K562 (cell line): ENCODE measurements around the gene SAMM50. TPM values are rescaled to one million over a fixed set of nuclear protein-coding genes. Genes with fewer than 3 reads are reported as not detected.

Experiments used
- CTCFL ChIP-seq: IDR thresholded peaks from 2 replicates; pipeline ENCODE4 v1.6.1; 2011; ENCODE audit warnings: borderline replicate concordance, low read depth, mild to moderate bottlenecking, moderate library complexity, low read length; ENCODE audit not compliant: insufficient read depth, poor library complexity, severe bottlenecking
- polyA plus RNA-seq, 8 experiments: library from polyadenylated mRNA; depleted of rRNA in 4 of 8; stranded (reverse) in 5 of 8; unstranded in 3 of 8; fragments of >200 nt; fragmentation: Nextera tagmentation in 2 of 8; fragmentation: Illumina TruSeq in 1 of 8; extraction: Ambion mirVana in 2 of 8; extraction: Trizol in 1 of 8; gene quantifications; 2 replicates each; pipeline versions ENCODE4 v1.2.1 to v1.2.3, GENCODE V29; 2011 to 2014; ENCODE audit warnings: inconsistent platforms in 1 of 8, missing spikeins in 1 of 8
- total RNA-seq, 7 experiments: library from RNA; depleted of rRNA in 6 of 7; stranded (reverse); fragments of >200 nt in 6 of 7; fragmentation: Illumina TruSeq in 2 of 7; extraction: Trizol in 2 of 7; gene quantifications; 2 replicates each; pipeline versions ENCODE4 v1.2.1 to v1.2.3, GENCODE V29; 2011 to 2021; ENCODE audit warnings: low replicate concordance in 1 of 7
- TF ChIP-seq, protein P1 (sequence below): fragments of 450-650 bp; IDR thresholded peaks from 2 replicates; pipeline ENCODE4 v1.6.1; 2017; ENCODE audit warnings: antibody characterized with exemption, mild to moderate bottlenecking
- TF ChIP-seq, protein P2 (sequence below): fragments of 450-650 bp; IDR thresholded peaks from 2 replicates; pipeline ENCODE4 v1.6.1; 2016; ENCODE audit warnings: low read depth

SAMM50 gene
- total and polyA plus RNA-seq, 9 of the 15 experiments (the other 6 are each of a cell fraction or from before 2014, with no cell fraction given): 14.6 to 49.3 (median 38.1) TPM

DNA sequence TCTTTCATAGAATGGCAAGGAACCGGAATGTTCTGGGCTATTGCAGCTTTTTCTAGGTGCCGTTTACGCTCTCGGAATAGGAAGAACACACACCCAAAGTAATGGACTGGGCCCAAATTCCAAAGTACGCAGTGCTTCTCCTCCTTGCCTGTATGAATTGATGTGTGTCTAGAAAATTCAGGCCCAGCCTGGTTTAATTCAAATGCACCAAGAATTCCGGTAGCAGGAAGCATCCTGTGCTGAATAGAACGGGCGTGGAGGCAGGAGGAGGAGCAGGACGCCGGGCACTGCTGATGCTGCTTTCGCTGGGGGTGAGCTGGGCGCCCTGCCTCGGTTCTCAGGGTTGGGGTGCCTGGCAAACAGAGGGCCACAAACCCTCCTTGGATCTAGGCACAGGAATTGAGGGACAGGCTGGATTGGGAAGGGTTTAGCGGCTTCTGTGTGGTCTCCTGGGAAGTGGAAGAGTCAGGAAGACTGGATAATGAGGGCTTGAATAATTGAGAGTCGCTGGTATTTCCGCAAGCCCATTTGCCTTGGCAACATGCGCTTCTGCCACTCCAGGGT lies 70.9 kb downstream of the SAMM50 start (continued):
- TF ChIP-seq, protein P1, sequence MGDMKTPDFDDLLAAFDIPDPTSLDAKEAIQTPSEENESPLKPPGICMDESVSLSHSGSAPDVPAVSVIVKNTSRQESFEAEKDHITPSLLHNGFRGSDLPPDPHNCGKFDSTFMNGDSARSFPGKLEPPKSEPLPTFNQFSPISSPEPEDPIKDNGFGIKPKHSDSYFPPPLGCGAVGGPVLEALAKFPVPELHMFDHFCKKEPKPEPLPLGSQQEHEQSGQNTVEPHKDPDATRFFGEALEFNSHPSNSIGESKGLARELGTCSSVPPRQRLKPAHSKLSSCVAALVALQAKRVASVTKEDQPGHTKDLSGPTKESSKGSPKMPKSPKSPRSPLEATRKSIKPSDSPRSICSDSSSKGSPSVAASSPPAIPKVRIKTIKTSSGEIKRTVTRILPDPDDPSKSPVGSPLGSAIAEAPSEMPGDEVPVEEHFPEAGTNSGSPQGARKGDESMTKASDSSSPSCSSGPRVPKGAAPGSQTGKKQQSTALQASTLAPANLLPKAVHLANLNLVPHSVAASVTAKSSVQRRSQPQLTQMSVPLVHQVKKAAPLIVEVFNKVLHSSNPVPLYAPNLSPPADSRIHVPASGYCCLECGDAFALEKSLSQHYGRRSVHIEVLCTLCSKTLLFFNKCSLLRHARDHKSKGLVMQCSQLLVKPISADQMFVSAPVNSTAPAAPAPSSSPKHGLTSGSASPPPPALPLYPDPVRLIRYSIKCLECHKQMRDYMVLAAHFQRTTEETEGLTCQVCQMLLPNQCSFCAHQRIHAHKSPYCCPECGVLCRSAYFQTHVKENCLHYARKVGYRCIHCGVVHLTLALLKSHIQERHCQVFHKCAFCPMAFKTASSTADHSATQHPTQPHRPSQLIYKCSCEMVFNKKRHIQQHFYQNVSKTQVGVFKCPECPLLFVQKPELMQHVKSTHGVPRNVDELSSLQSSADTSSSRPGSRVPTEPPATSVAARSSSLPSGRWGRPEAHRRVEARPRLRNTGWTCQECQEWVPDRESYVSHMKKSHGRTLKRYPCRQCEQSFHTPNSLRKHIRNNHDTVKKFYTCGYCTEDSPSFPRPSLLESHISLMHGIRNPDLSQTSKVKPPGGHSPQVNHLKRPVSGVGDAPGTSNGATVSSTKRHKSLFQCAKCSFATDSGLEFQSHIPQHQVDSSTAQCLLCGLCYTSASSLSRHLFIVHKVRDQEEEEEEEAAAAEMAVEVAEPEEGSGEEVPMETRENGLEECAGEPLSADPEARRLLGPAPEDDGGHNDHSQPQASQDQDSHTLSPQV: no peak
- no peak for TF ChIP-seq CTCFL
- TF ChIP-seq, protein P2, sequence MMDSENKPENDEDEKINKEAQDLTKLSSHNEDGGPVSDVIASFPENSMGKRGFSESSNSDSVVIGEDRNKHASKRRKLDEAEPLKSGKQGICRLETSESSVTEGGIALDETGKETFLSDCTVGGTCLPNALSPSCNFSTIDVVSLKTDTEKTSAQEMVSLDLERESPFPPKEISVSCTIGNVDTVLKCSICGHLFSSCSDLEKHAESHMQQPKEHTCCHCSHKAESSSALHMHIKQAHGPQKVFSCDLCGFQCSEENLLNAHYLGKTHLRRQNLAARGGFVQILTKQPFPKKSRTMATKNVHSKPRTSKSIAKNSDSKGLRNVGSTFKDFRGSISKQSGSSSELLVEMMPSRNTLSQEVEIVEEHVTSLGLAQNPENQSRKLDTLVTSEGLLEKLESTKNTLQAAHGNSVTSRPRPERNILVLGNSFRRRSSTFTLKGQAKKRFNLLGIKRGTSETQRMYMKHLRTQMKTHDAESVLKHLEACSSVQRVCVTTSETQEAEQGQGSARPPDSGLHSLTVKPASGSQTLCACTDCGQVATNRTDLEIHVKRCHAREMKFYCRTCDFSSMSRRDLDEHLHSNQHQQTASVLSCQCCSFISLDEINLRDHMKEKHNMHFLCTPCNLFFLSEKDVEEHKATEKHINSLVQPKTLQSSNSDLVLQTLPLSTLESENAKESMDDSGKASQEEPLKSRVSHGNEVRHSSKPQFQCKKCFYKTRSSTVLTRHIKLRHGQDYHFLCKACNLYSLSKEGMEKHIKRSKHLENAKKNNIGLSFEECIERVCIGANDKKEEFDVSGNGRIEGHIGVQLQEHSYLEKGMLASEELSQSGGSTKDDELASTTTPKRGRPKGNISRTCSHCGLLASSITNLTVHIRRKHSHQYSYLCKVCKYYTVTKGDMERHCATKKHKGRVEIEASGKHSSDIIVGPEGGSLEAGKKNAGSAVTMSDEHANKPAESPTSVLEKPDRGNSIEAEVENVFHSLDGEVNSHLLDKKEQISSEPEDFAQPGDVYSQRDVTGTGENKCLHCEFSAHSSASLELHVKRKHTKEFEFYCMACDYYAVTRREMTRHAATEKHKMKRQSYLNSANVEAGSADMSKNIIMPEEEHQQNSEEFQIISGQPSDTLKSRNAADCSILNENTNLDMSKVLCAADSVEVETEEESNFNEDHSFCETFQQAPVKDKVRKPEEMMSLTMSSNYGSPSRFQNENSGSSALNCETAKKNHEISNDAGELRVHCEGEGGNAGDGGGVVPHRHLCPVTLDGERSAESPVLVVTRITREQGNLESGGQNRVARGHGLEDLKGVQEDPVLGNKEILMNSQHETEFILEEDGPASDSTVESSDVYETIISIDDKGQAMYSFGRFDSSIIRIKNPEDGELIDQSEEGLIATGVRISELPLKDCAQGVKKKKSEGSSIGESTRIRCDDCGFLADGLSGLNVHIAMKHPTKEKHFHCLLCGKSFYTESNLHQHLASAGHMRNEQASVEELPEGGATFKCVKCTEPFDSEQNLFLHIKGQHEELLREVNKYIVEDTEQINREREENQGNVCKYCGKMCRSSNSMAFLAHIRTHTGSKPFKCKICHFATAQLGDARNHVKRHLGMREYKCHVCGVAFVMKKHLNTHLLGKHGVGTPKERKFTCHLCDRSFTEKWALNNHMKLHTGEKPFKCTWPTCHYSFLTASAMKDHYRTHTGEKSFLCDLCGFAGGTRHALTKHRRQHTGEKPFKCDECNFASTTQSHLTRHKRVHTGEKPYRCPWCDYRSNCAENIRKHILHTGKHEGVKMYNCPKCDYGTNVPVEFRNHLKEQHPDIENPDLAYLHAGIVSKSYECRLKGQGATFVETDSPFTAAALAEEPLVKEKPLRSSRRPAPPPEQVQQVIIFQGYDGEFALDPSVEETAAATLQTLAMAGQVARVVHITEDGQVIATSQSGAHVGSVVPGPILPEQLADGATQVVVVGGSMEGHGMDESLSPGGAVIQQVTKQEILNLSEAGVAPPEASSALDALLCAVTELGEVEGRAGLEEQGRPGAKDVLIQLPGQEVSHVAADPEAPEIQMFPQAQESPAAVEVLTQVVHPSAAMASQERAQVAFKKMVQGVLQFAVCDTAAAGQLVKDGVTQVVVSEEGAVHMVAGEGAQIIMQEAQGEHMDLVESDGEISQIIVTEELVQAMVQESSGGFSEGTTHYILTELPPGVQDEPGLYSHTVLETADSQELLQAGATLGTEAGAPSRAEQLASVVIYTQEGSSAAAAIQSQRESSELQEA: no peak
